EL (cell line): ENCODE measurements around the gene SRSF8.
A peak's percentile ranks its signal among the peaks of the same experiment; 100 is the strongest.
"Not testable (repeated sequence)": the region's sequence is repeated elsewhere in the genome, so short reads cannot be mapped to it uniquely, and the experiment has no call there.

Experiments
- DNase-seq: peaks from one replicate; pipeline ENCODE4 v3.0.0-alpha.2; 2016

SRSF8 gene, protein sequence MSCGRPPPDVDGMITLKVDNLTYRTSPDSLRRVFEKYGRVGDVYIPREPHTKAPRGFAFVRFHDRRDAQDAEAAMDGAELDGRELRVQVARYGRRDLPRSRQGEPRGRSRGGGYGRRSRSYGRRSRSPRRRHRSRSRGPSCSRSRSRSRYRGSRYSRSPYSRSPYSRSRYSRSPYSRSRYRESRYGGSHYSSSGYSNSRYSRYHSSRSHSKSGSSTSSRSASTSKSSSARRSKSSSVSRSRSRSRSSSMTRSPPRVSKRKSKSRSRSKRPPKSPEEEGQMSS

DNA sequence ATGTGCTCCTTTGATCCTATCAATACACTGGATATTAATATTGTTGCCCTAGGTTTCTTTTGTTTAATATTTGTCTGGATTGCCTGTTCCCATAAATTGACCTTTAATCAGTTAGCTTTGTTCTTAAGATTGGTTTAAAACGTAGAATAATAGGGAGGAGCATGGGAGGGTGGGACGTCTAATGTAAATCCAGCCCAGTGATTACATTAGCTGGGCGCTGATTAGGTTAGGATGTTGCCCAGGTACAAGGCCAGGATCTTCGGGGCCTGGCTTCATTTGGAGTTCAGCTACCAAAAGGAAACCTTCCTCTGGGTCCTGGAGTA, at the start of gene SRSF8:
Gene SRSF8 (plus strand): TSS at position 204 of the 323 bp plus-strand sequence. CDS start 308 bp downstream, outside the sequence.
- no peak for DNase-seq

GRCh38 chr11:95021468-95021867, 45.3 kb upstream of the SRSF8 start:
- DNase-seq = not testable (repeated sequence)

DNA sequence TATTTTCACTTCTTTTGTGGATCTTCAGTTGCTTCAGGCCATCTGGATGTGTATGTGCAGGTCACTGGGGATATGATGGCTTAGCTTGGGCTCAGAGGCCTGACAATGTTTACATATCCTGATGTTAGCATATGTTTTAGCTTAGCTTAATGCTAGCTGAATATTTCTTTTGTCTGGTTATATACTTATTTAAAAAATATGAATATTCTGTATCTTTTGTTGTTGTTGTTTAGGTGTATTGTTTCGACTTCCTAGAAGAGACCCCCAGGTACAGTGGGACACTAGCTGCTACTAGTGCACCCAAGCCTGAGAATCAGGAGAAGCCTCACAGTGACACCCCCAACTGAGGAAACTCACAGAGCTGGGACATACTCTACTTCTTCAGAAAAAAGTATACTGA, 41.8 kb upstream of the SRSF8 start, which contains the start of gene KDM4E:
Gene KDM4E (plus strand): TSS at position 301 of the 400 bp plus-strand sequence. CDS start 300 bp downstream, outside the sequence.
- DNase-seq = no peak

DNA sequence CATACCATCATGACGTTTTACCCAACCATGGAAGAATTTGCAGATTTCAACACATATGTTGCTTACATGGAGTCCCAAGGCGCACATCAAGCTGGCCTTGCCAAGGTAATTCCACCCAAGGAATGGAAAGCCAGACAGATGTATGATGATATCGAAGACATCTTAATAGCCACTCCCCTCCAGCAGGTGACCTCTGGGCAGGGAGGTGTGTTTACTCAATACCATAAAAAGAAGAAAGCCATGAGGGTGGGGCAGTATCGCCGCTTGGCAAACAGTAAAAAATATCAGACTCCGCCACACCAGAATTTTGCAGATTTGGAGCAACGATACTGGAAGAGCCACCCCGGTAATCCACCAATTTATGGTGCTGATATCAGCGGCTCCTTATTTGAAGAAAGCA, 41.1 kb upstream of the SRSF8 start:
- DNase-seq = not testable (repeated sequence)

GRCh38 chr11:95028357-95028756, 38.4 kb upstream of the SRSF8 start:
- no peak for DNase-seq

DNA sequence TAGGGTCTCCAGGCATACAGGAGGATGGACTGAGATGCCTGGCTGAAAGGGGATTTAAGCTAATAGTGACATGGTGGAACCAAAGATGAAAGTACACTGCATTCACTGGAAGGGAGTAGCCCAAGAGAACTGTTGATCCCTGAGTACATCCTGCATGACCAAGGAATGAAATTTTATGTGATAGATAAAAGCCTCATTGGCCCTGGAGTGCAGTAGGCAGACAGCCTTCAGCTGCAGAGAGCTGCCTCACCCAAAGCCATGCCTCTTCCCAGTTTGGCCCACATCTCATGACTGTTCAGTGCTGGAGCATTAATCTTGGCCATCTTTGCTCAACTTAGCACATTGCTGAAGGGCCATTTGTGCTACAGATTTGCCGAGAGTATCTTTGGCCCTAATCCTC, 33.7 kb upstream of the SRSF8 start:
- no peak for DNase-seq

DNA sequence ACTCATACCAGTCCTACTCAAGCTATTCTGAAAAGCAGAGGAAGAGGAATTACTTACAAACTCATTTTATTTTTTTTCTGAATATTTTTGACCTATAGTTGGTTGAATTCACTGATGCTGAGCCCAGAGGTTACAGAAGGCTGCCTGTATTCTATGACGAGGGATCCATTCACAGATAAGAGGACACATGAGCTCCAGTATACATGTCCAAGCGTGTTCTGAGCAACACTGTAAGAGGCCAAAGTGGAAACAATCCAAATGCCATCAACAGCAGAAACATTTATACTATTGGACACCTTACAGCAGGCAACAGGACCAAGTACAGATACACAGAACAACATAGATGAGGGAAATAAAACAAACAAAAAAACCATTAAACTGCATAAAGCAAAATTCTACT, 31.4 kb upstream of the SRSF8 start:
- no peak for DNase-seq

DNA sequence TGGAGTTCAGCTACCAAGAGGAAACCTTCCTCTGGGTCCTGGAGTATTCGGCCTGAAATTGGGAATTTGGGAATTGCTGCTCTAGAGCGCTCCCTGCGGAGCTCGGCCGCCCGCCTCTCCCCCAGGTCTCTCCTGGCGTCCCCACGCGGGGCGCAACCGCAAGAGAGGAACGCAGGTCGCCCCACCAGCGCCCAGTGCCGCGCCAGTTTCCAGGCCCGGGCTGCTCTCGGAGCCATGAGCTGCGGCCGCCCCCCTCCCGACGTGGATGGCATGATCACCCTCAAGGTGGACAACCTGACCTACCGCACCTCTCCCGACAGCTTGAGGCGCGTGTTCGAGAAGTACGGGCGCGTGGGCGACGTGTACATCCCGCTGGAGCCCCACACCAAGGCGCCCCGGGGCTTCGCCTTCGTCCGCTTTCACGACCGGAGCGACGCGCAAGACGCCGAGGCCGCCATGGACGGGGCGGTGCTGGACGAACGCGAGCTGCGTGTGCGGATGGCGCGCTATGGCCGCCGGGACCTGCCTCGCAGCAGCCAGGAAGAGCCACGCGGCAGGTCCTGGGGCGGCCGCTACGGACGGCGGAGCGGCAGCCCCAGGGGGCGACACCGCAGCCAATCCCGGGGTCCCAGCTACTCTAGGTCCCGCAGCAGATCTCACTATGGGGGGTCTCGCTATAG, 29.2 kb upstream of the SRSF8 start:
- DNase-seq = not testable (repeated sequence)

- DNase-seq = no peak
These were observed 24.5 kb upstream of the SRSF8 start for GRCh38 chr11:95042239-95042638.

- DNase-seq = no peak
These were observed 23.8 kb upstream of the SRSF8 start for GRCh38 chr11:95042906-95043305.

- no peak for DNase-seq
These were observed 22.7 kb upstream of the SRSF8 start for GRCh38 chr11:95044010-95044409.

DNA sequence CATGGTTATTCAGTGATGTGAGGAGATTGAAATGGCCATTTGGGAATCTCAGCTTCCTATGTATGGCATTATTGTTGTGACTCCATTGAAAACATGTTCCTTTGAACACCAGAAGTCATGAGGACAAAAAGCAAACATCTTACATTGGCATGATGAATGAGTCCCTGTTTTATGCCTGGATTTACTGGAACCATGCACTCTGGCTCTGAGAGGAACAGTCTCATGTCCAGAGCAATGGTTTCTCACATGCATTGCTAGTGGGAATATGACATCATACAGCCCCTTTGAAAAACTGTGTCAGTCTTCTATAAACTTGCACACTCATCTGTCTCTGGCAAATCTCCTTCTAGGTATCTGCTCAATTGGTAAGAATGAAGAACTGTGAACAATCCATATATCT, 20.9 kb upstream of the SRSF8 start:
- DNase-seq = no peak

DNA sequence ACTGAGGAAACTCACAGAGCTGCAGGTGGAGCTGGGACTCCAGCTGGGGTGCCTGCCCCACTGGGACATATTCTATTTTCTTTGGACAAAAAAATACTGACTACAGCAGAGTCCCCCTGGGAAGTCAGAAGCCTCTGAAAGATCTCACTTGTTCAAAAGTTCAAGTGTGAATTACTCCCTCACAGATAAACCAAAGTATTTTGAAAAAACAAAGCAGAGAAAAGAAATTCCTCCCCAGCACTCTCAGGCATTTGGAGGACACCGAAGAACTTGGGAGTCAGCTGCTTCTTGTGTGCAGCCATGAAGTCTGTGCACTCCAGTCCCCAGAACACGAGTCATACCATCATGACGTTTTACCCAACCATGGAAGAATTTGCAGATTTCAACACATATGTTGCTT, 17.6 kb upstream of the SRSF8 start, which contains the start of gene KDM4F:
Gene KDM4F (plus strand): TSS at position 301 of the 400 bp plus-strand sequence.
- not testable (repeated sequence) for DNase-seq

GRCh38 chr11:95050595-95051202, 16.0 kb upstream of the SRSF8 start:
- DNase-seq = no peak

GRCh38 chr11:95054356-95054755, 12.4 kb upstream of the SRSF8 start:
- DNase-seq = no peak

DNA sequence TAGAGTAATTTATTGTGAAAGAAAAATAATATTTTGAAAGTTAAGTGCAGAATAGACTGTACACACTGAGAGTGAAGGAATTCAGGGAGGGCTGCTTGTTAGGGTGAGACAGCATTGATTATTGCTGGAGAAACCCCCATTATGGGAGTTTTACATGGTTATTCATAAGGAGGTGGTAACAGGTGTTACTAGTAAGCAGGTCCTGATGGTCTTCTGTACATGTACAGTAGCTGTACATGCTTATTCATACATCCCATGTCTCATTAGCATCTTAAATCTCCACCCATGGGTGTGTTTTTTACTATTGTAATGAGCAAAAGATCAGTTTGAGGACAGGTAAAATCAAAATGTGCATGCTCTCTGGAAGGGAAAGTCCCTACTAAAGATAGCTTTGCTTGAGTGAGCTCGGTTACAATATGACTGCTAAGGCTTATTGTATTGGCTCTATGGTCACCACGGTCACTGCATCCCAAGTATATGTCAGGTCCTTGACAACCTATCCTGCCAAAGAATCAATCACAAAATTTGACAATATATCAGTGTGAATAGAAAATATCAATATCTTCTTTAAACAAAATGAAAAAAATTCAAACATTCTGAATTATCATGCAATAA, 11.3 kb upstream of the SRSF8 start:
- DNase-seq = no peak

DNA sequence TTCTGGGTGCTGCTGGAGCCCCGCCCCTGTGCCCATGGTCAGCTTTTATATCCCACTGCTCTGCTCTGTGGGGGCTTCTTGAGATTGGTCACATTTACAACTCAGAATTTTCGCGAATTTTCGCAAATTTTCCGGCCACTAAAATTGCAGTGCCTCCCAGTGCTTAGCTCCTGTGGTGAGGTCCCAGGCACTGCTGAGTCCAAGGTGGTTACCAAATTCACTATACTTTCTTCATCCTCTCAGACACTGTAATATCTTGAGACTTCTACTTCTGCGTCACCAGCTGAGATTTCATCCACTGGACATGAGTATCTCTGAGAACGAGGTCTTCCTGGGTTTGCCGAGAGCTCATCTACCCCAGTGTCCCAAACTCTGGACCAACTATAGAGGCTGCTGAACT, 8.8 kb upstream of the SRSF8 start:
- DNase-seq = no peak

- DNase-seq = no peak
These were observed 8.1 kb upstream of the SRSF8 start for GRCh38 chr11:95058621-95059020.

DNA sequence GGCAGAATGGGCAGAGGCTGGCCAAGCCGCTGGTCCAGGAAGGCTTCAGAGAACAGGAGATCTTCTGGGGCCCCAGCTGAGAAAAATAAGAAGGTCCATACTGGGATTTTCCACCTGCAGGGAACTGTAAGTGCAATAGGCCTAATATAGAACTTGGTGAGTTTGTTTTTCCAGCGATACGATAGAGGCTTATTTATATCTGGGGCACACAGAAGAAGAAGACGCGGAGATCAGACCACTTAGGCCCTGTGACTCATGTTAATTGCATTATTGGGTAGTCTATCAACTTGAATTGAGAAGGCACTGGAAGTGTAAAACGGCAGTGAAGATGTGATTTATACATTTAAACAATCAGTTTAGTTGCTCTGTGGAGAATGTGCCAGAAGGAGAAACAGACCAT, 7.7 kb upstream of the SRSF8 start:
- DNase-seq = no peak

DNA sequence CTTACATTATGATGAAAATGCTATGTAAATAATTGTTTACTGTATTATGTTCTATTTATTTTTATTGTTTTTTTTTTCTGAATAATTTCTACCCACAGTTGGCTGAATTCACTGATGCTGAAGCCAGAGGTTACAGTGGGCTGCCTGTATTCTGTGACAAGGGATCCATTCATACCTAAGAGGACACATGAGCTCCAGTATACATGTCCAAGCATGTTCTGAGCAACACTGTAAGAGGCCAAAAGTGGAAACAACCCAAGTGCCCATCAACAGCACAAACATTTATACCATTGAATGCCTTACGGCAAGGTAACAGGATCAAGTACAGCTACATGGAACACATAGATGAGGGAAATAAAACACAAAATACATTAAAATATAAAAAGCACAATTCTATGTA, 1.4 kb upstream of the SRSF8 start:
- no peak for DNase-seq

GRCh38 chr11:95067039-95067840, 521 bp downstream of the SRSF8 start:
- DNase-seq = peak; percentile 78

DNA sequence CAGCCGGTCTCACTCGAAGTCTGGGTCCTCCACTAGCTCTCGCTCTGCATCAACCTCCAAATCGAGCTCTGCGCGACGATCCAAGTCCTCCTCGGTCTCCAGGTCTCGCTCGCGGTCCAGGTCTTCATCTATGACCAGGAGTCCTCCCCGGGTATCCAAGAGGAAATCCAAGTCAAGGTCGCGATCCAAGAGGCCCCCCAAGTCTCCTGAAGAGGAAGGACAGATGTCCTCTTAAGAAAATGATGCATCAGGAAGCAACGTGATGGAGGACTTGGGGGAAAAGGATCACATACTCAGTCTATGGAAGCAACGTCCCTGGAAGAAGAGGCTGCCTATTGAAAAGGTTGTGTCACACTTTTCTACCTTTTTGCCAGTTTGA, 1.1 kb downstream of the SRSF8 start:
- DNase-seq = no peak

- DNase-seq = peak; percentile 92
These were observed 1.8 kb downstream of the SRSF8 start for GRCh38 chr11:95068549-95068948.
